OCI-LY3 (cell line): ENCODE results near the gene DHX38.

Source experiments
- CTCF ChIP-seq: fragments of 200-600, 300-600 bp; sonication (generic); IDR thresholded peaks from 2 replicates; pipeline ENCODE4 v1.5.1; 2014; ENCODE audit warnings: antibody characterized with exemption, low read length, low read depth
- EZH2phosphoT487 ChIP-seq: fragments of 200-600 bp; shearing (Covaris generic); IDR thresholded peaks from 2 replicates; pipeline ENCODE4 v1.6.1; 2018; ENCODE audit warnings: antibody characterized with exemption, mixed run types, low read depth

GRCh38 chr16:72091217-72091616, 2.4 kb upstream of the DHX38 start:
- no peak for TF ChIP-seq CTCF
- no peak for TF ChIP-seq EZH2phosphoT487
